ENCODE data around the gene GDPGP1.

GDPGP1 gene

DNA sequence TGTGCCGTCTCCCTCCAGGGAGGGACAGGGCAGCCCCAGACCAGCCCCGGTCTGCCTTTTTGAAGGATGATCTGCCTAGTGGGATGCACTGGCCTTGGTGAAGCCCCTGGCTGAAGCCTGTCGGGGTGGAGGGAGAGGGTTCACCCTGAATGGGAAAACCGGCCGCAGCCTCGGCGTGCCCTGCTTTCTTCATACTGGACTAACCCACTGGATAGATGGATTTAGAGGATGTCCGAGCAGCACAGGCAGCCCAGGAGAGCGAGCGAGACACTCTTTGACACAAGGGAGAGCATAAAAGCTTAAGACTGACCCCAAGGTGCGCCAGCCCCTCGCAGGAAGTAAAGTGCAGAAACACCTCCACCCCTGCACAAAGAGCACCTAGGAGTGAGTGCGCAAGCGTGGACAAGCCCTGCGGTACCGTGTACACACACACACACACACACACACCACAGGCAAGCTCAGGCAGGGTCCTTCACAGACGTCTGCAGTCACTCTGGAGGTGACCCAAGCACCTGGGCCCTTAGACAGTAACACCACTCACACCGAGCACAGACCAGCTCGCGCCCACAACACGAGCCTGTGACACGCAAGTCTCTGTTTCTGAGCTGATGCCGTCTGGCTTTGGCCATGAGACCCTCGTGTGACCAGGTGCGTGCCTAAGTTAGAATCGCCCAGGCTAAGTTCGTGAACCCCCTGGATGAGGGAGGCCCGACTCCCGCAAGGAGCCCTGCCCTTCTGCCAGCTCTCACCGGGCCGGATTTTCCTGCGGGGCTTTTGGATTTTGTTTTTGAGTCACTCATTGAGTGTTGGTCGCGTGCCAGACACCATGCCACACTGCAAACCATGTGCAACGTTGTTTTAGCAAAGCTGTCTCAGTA, 21.5 kb upstream of the GDPGP1 start:
- Mint-ChIP-seq H3K36me3 (ENCODE audit: low read depth) (peaks cover 2% of the 10 kb centered on the region), H3K4me1 (peaks cover 39% of the 10 kb centered on the region), H3K9me3 (no peaks in the 10 kb centered on the region), H3K27ac (no peak overlapping the region), H3K4me3 (no peak overlapping the region), H3K27me3 (no peaks in the 10 kb centered on the region)
- DNase-seq (no peak), ATAC-seq (no peak)

DNA sequence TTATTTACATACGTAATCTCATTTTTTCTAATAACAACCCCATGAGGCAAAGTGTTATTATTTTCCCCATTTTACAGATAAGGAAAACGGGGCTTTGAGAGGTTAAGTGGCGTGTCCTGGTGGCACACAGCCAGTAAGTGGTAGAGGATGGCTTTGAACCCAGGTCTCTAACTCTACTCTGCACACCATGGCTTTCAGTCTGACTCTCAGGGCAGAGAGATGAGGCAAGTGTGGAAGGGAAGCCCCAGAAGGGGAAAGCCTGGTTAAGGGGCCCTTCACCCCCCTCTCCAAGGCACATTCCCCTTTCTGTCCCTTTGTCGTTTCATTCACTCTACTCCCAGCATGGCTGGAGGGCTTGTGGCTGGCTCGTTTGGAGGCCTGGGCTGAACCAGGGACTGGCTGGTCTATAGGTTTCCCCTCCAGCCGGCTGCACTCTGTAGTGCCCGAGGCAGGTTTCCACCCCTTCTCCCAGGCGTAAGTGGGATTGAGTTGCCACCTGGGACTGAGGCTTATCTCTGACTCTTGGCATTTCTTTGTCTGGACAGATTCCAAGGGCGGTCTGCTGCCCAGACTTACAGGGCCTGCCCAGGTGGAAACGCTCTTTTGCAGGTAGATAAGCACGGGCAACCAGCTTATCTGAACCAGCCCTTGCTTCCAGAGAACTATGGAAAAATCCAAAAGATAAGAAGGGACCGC, 20.7 kb upstream of the GDPGP1 start:
- ATAC-seq (peak; percentile 11), DNase-seq (no peak)
- H3K4me3 Mint-ChIP-seq = no peak overlapping the region
- H3K9me3 Mint-ChIP-seq = no peaks in the 10 kb centered on the region
- peaks cover 39% of the 10 kb centered on the region for H3K4me1 Mint-ChIP-seq
- peak overlapping the region; percentile 65 for H3K27ac Mint-ChIP-seq
- no peaks in the 10 kb centered on the region for H3K27me3 Mint-ChIP-seq
- peaks cover 2% of the 10 kb centered on the region for H3K36me3 Mint-ChIP-seq (ENCODE audit: low read depth)

DNA sequence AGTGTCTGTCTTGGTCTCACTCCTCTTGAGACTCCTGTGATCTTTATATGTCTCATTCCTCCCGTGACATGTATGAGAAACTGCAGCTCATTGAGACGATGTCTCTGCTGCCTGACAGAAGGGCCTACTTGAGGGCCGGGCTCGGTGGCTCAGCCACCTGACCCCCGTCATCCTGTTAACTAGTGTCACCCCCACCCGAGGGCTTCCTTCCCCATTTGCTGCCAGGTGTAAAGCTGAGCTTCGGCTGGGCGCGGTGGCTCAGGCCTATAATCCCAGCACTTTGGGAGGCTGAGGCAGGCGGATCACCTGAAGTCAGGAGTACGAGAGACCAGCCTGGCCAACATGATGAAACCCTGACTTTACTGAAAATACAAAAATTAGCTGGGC, 20.2 kb upstream of the GDPGP1 start:
- H3K4me1 Mint-ChIP-seq = peaks cover 40% of the 10 kb centered on the region
- no peaks in the 10 kb centered on the region for H3K27me3 Mint-ChIP-seq
- ATAC-seq (no peak), DNase-seq (no peak)
- no peaks in the 10 kb centered on the region for H3K9me3 Mint-ChIP-seq
- H3K36me3 Mint-ChIP-seq (ENCODE audit: low read depth) = peaks cover 2% of the 10 kb centered on the region
- H3K27ac Mint-ChIP-seq = peak overlapping the region; percentile 65
- no peak overlapping the region for H3K4me3 Mint-ChIP-seq

DNA sequence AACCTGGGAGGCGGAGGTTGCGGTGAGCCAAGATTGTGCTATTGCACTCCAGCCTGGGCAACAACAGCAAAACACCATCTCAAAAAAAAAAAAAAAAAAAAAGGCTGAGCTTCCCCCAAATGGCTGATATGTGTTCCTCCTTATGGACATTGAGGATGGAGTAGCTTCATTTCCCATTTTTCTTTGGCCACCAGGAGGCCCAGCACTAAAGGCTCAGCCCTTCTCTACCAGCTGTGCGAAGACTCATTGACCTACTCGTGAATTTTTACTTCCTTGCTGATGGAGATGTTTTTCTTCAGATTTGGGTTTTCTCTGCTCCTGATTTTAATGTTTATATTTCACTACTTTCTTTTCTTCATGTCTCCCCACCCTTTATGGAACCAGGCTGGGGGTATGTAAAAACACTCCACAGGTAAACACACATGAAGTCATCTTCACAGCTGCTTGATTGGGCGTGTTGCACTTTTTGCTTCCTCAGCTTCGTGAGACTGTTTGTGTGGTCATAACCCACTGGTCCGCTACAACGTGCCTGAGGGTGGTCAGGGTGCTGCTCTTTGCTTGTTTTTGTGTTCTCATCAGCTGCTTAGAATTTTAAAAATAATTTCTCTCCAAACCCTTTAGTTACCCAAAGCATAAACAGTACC, 19.3 kb upstream of the GDPGP1 start:
- peaks cover 39% of the 10 kb centered on the region for H3K4me1 Mint-ChIP-seq

DNA sequence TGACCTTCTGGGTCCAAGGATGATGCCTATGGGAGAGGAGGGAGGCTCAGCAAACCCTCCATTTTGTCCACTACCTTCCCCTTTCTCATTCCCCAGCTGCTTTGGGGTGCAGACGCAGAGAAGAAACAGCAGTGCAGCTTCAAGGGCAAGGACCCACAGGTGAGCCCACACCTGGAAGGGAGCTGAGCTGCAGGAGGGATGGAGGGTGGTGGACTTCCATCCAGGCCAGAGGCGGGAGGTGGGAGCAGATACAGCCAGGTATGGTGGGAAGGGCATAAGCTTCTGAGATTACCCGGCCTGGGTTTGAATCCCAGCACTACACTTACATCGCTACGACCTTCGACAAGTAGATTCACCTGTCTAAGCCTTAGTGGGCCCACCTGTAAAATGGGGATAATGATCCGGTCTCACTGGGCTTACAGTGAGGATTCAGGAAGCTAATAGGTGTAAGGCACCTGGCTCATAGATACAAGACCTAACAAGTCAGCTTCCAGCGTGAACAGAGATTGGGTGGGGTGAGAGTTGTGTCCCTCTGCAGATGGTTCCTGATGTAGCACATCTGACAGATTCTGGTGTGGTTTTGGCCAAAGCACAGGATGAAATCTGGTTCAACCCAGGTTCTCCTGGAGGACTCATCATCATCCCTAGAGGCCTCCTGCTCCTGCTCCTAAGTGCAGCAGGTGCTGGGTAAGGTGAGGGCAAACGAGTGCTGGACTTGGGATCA, 16.2 kb upstream of the GDPGP1 start:
- Mint-ChIP-seq H3K4me3 (no peak overlapping the region), H3K36me3 (ENCODE audit: low read depth) (peaks cover 3% of the 10 kb centered on the region), H3K9me3 (no peaks in the 10 kb centered on the region), H3K4me1 (peaks cover 30% of the 10 kb centered on the region), H3K27me3 (no peaks in the 10 kb centered on the region), H3K27ac (no peak overlapping the region)
- DNase-seq = no peak
- ATAC-seq = no peak

More for the DNA sequence above, 19.3 kb upstream of the GDPGP1 start:
- Mint-ChIP-seq H3K27me3 (no peaks in the 10 kb centered on the region), H3K27ac (no peak overlapping the region), H3K9me3 (no peaks in the 10 kb centered on the region), H3K36me3 (ENCODE audit: low read depth) (peaks cover 2% of the 10 kb centered on the region), H3K4me3 (no peak overlapping the region)
- no peak for DNase-seq
- no peak for ATAC-seq

DNA sequence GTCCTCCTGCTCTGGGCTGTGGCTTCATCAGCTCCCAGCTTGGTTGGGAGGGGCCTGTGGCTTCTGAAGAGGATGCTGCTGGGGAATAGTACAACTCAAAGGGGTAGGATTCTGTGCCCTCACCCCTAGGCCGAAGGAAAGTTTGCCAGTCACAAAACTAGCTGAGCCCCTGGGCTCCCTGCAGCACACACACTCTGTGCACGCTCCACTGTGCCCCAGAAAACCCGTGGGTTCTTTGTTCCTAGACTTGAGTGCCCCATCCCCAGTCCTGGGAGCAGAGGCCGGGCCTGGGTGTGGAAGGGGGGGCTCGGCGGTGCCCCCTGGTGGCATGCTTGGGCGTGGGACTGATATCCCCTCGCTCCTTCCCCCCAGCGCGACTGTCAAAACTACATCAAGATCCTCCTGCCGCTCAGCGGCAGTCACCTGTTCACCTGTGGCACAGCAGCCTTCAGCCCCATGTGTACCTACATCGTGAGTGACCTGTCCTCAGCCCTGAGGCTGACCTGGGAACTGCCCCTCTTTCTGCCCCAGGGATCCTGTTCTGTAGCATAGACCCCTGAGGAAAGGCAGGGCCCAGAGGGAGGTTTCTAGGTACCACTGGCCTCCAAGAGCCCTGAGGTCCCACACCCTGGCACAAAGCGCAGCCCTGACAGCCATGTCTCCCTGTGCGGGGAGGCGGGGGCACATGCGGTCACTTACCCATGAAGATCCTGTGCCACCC, 14.4 kb upstream of the GDPGP1 start:
- H3K27me3 Mint-ChIP-seq = no peaks in the 10 kb centered on the region
- H3K27ac Mint-ChIP-seq = no peak overlapping the region
- no peaks in the 10 kb centered on the region for H3K9me3 Mint-ChIP-seq
- ATAC-seq (peak; percentile 76), DNase-seq (peak; percentile 73)
- peaks cover 3% of the 10 kb centered on the region for H3K36me3 Mint-ChIP-seq (ENCODE audit: low read depth)
- peaks cover 18% of the 10 kb centered on the region for H3K4me1 Mint-ChIP-seq
- no peak overlapping the region for H3K4me3 Mint-ChIP-seq

DNA sequence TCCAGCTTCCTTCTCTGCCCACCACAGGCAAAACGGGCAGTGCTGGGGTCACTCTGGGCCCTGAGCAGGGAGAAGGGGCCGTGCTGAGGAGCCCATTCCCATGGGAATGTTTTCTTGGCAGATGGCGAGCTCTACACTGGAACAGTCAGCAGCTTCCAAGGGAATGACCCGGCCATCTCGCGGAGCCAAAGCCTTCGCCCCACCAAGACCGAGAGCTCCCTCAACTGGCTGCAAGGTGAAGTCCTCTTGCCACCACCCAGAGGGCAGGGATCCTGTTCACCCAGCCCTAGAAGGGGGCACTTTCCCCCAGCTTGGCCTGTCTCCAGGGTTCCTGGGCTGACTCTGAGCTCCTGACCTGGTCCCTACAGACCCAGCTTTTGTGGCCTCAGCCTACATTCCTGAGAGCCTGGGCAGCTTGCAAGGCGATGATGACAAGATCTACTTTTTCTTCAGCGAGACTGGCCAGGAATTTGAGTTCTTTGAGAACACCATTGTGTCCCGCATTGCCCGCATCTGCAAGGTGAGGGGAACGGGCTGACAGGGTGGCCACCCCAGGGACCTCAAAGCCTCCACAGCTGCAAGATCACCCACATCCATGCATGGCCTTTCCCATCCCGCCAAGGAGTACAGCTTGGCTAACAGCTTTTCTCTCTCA, 12.6 kb upstream of the GDPGP1 start:
- Mint-ChIP-seq H3K27me3 (no peaks in the 10 kb centered on the region), H3K36me3 (ENCODE audit: low read depth) (peaks cover 1% of the 10 kb centered on the region), H3K9me3 (no peaks in the 10 kb centered on the region), H3K4me1 (peaks cover 16% of the 10 kb centered on the region), H3K4me3 (no peak overlapping the region), H3K27ac (no peak overlapping the region)
- no peak for ATAC-seq
- DNase-seq = peak; percentile 48

DNA sequence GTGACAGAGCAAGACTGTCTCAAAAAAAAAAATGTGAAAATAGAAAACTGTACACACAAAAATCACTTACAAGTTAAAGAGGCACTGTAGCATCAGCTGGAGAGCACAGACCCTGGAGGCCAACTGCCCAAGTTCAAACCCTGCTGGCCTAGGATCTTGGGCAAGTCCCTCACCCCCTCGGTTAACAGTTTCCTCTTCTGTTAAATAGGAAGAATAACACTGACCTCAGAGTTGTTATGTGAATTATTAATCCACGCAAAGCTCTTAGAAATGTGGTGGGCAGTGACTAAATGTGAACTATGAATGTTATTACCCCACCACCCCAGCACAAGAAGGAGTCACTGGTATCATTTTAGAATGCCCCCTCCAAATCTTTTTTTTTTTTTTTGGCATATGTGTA, 11.5 kb upstream of the GDPGP1 start:
- Mint-ChIP-seq H3K4me3 (no peak overlapping the region), H3K9me3 (no peaks in the 10 kb centered on the region), H3K27me3 (no peaks in the 10 kb centered on the region), H3K27ac (no peak overlapping the region), H3K4me1 (peaks cover 11% of the 10 kb centered on the region), H3K36me3 (ENCODE audit: low read depth) (peaks cover 1% of the 10 kb centered on the region)
- ATAC-seq = no peak
- DNase-seq = no peak

DNA sequence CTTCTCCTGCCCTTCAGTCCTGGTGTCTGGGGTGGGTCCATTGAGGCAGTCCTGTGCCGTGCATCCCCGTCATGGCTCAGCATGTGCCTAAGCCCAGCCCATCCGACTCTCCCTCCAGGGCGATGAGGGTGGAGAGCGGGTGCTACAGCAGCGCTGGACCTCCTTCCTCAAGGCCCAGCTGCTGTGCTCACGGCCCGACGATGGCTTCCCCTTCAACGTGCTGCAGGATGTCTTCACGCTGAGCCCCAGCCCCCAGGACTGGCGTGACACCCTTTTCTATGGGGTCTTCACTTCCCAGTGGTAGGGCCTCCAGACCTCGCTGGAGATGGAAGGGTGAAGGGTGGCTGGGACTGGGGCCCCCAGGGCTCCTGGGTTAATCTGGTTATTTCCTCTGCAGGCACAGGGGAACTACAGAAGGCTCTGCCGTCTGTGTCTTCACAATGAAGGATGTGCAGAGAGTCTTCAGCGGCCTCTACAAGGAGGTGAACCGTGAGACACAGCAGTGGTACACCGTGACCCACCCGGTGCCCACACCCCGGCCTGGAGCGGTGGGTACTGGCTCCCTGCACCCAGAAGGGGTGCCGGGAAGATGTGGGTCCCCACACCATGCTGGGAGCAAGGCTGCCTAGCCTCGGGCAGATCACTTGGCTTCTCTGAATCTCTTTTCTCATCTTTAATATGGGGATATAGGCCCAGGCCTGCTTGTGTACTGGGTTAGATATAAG, 10.4 kb upstream of the GDPGP1 start:
- Mint-ChIP-seq H3K27me3 (no peaks in the 10 kb centered on the region), H3K27ac (no peak overlapping the region), H3K9me3 (no peaks in the 10 kb centered on the region), H3K36me3 (ENCODE audit: low read depth) (peaks cover 2% of the 10 kb centered on the region), H3K4me1 (peaks cover 10% of the 10 kb centered on the region), H3K4me3 (no peak overlapping the region)
- ATAC-seq (no peak), DNase-seq (no peak)

DNA sequence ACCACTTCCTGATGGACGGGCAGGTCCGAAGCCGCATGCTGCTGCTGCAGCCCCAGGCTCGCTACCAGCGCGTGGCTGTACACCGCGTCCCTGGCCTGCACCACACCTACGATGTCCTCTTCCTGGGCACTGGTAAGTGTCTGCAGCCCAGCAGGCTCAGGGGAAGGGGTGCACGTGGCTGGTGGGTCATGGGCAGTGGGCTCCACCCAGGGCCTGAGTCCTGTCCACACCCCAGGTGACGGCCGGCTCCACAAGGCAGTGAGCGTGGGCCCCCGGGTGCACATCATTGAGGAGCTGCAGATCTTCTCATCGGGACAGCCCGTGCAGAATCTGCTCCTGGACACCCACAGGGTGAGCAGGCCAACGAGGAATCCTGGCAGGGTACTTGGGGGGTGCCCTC, 9.0 kb upstream of the GDPGP1 start:
- no peak for ATAC-seq
- H3K27me3 Mint-ChIP-seq = no peaks in the 10 kb centered on the region
- H3K9me3 Mint-ChIP-seq = no peaks in the 10 kb centered on the region
- H3K27ac Mint-ChIP-seq = no peak overlapping the region
- H3K4me3 Mint-ChIP-seq = no peak overlapping the region
- H3K4me1 Mint-ChIP-seq = peaks cover 10% of the 10 kb centered on the region
- H3K36me3 Mint-ChIP-seq (ENCODE audit: low read depth) = peaks cover 13% of the 10 kb centered on the region
- DNase-seq = no peak

DNA sequence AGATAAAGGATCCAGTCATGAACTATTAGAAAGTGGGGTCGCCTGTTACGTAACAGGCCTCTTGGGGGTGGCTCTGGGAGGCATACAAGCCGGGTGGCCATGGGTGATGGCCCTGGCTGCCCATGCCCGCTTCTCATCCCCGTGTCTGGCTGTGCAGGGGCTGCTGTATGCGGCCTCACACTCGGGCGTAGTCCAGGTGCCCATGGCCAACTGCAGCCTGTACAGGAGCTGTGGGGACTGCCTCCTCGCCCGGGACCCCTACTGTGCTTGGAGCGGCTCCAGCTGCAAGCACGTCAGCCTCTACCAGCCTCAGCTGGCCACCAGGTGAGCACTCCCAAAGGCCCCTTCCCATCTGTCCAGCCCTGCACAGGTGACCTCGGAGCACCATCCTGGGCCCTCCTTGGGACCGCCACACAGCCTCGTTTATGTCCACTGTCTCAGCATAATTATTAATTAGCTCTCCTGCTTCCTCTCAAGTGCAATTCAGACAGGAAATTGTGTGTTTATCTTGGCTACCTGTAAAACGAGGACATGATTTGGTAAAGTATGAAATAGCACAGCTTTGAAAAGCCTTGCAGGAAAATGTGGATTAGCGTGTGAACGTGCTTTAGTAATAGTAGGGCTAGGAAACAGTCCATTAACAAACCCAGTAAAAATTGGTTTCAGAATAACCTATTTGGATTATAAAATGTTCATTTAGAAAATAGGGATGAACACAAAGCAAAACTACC, 8.3 kb upstream of the GDPGP1 start:
- Mint-ChIP-seq H3K27me3 (no peaks in the 10 kb centered on the region), H3K9me3 (no peaks in the 10 kb centered on the region), H3K4me3 (no peak overlapping the region), H3K27ac (no peak overlapping the region), H3K36me3 (ENCODE audit: low read depth) (peaks cover 15% of the 10 kb centered on the region), H3K4me1 (peaks cover 14% of the 10 kb centered on the region)
- ATAC-seq = no peak
- DNase-seq = no peak

DNA sequence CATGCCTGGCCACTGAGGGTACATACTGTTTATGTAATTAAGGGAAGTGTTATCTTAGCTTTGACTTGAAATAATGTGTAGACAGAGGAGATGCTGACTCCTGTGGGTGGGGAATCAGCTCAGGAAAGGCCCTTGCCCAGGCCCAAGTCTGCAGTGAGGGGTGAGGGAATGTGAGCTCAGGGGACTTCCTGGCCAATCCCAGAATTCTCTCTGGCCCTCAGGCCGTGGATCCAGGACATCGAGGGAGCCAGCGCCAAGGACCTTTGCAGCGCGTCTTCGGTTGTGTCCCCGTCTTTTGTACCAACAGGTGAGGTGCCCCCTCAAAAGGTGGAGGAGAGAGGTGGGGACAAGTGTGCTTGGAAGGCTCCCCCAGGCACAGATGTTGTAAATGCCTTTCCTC, 6.7 kb upstream of the GDPGP1 start:
- H3K4me1 Mint-ChIP-seq = peaks cover 29% of the 10 kb centered on the region
- H3K9me3 Mint-ChIP-seq = no peaks in the 10 kb centered on the region
- H3K27ac Mint-ChIP-seq = no peak overlapping the region
- DNase-seq (no peak), ATAC-seq (no peak)
- no peak overlapping the region for H3K4me3 Mint-ChIP-seq
- no peaks in the 10 kb centered on the region for H3K27me3 Mint-ChIP-seq
- peaks cover 24% of the 10 kb centered on the region for H3K36me3 Mint-ChIP-seq (ENCODE audit: low read depth)

Measured in activated naive CD8-positive, alpha-beta T cell treated with anti-CD3 and anti-CD28 coated beads, Interleukin-2, amount 50 U/mL, for 24 hours (primary cell).